HG02852 (cell line): ENCODE data around the gene CD46.
A peak's percentile ranks its signal among the peaks of the same experiment; 100 is the strongest.

Experiments
- ATAC-seq: cut with Tn5 transposase; IDR thresholded peaks from one replicate; pipeline ENCODE4 v1.9.1; 2021; ENCODE audit warnings: mild to moderate bottlenecking, moderate library complexity; ENCODE audit not compliant: unreplicated experiment

The CD46 gene

GRCh38 chr1:207826557-207827487, 75.0 kb downstream of the CD46 start:
- ATAC-seq = no peak

GRCh38 chr1:207827488-207827830, 75.6 kb downstream of the CD46 start:
- ATAC-seq = no peak

GRCh38 chr1:207828046-207828445, 76.2 kb downstream of the CD46 start:
- ATAC-seq = no peak

GRCh38 chr1:207828485-207829158, 76.8 kb downstream of the CD46 start:
- ATAC-seq = peak; percentile 16

- ATAC-seq = no peak
These were observed 77.7 kb downstream of the CD46 start for GRCh38 chr1:207829576-207829975.

- ATAC-seq = no peak
These were observed 78.9 kb downstream of the CD46 start for GRCh38 chr1:207830788-207831187.

- ATAC-seq = peak; percentile 85
These were observed 79.9 kb downstream of the CD46 start for GRCh38 chr1:207831517-207832327.

GRCh38 chr1:207832796-207833195, 80.9 kb downstream of the CD46 start:
- ATAC-seq = no peak

GRCh38 chr1:207833381-207833780, 81.5 kb downstream of the CD46 start:
- no peak for ATAC-seq

GRCh38 chr1:207833956-207834660, 82.3 kb downstream of the CD46 start:
- ATAC-seq = no peak

- no peak for ATAC-seq
These were observed 84.1 kb downstream of the CD46 start for GRCh38 chr1:207835958-207836357.

- no peak for ATAC-seq
These were observed 84.9 kb downstream of the CD46 start for GRCh38 chr1:207836591-207837347.

GRCh38 chr1:207837673-207838072, 85.8 kb downstream of the CD46 start:
- no peak for ATAC-seq

- no peak for ATAC-seq
These were observed 86.6 kb downstream of the CD46 start for GRCh38 chr1:207838156-207839082.

GRCh38 chr1:207839083-207839413, 87.2 kb downstream of the CD46 start:
- ATAC-seq = no peak

GRCh38 chr1:207840380-207840779, 88.5 kb downstream of the CD46 start:
- ATAC-seq = no peak

GRCh38 chr1:207841293-207841692, 89.4 kb downstream of the CD46 start:
- ATAC-seq = no peak

GRCh38 chr1:207841901-207842300, 90.0 kb downstream of the CD46 start:
- ATAC-seq = no peak

- no peak for ATAC-seq
These were observed 90.7 kb downstream of the CD46 start for GRCh38 chr1:207842506-207842905.
